ENCODE data around the gene NRXN2. TPM values are rescaled to one million over a fixed set of nuclear protein-coding genes. Genes with fewer than 3 reads are reported as not detected.

Gene NRXN2
- total and polyA plus RNA-seq, 2 of the 13 experiments (the other 11 are each of a cell fraction or from before 2014, with no cell fraction given), result not detected

GRCh38 chr11:64562723-64563351, 160.2 kb downstream of the NRXN2 start:
- Histone ChIP-seq H3K4me3 (replicated peaks in 1 of 3; ENCODE audit: insufficient read depth in 1 of 3, low read depth in 2 of 3, low read length in 3 of 3) (no peak overlapping the region), H3K27ac (ENCODE audit: extremely low read length, insufficient read depth, low read length) (no peak overlapping the region), H3K79me2 (ENCODE audit: insufficient read depth, low read length) (no peaks in the 10 kb centered on the region), H3K4me1 (ENCODE audit: insufficient read depth, low read length) (peaks cover 50% of the 10 kb centered on the region), H3K9ac (ENCODE audit: insufficient read depth, low read depth, low read length) (no peak overlapping the region), H2AFZ (ENCODE audit: low read length) (no peak overlapping the region), H3K36me3 (replicated peaks in 1 of 2; ENCODE audit: control insufficient read depth in 1 of 2, insufficient read depth in 2 of 2, low read length in 2 of 2) (no peaks in the 10 kb centered on the region), H3K9me3 (ENCODE audit: low read length) (no peaks in the 10 kb centered on the region), H4K20me1 (ENCODE audit: insufficient read depth, low read length) (no peaks in the 10 kb centered on the region), H3K27me3 (ENCODE audit: control insufficient read depth in 1 of 2, insufficient read depth in 2 of 2, low read length in 2 of 2) (no peaks in the 10 kb centered on the region), H3K4me2 (ENCODE audit: low read depth, low read length) (no peak overlapping the region)
- POLR2A ChIA-PET, result no interaction called here
- WGBS (ENCODE audit: low lambda C conversion rate), result 86% methylated on average over 15 of the region's 15 CpGs
- in situ Hi-C loops (cut with HindIII; ENCODE audit: extremely low pct_ligation_motif_present, low pct_unique_long_range_greater_than_20kb), result no loop called here
- CTCF ChIA-PET (ENCODE audit: low intra/inter-chr PET ratio, low total read pairs), result no interaction called here
- ATAC-seq (no peak), FAIRE-seq (no peak), DNase-seq (ENCODE audit: low spot score) (no peak)
- no TSS peak for BruUV-seq (replicated peaks)
- intact Hi-C loops (cut with micrococcal nuclease; ENCODE audit: unreplicated experiment), result no loop called here
- TF ChIP-seq ZNF510 (CRISPR knock-in tag; IDR thresholded peaks at IDR 0.05; ENCODE audit: low read depth) (no peak), ATF5 (CRISPR knock-in tag; IDR thresholded peaks at IDR 0.05; ENCODE audit: low read depth) (no peak), ZNF205 (CRISPR knock-in tag; IDR thresholded peaks at IDR 0.05) (no peak), MXD3 (CRISPR knock-in tag; IDR thresholded peaks at IDR 0.05) (no peak), KDM2A (CRISPR knock-in tag; IDR thresholded peaks at IDR 0.05; ENCODE audit: borderline replicate concordance, low read depth) (no peak), ARID4A (CRISPR knock-in tag; IDR thresholded peaks at IDR 0.05; ENCODE audit: borderline replicate concordance) (no peak), ZNF280B (CRISPR knock-in tag; IDR thresholded peaks at IDR 0.05; ENCODE audit: borderline replicate concordance) (no peak), TRIM22 (IDR thresholded peaks at IDR 0.05) (no peak), AKNA (CRISPR knock-in tag; IDR thresholded peaks at IDR 0.05; ENCODE audit: borderline replicate concordance) (no peak), ZBTB38 (CRISPR knock-in tag; IDR thresholded peaks at IDR 0.05) (no peak)
